K562 (cell line): ENCODE data around the gene LCMT2. TPM values are rescaled to one million over a fixed set of nuclear protein-coding genes. Genes with fewer than 3 reads are reported as not detected.

Experiments
- ESRRA ChIP-seq: fragments of 450-650 bp; IDR thresholded peaks from 2 replicates; pipeline ENCODE4 v1.6.1; 2014; ENCODE audit warnings: low read depth, mild to moderate bottlenecking, moderate library complexity, borderline replicate concordance
- FOXK1 ChIP-seq: sonication (generic); formaldehyde crosslinking; IDR thresholded peaks from 2 replicates; pipeline ENCODE4 v1.8.0; 2022; ENCODE audit warnings: missing genetic modification reagents, mild to moderate bottlenecking, borderline replicate concordance
- MED1 ChIP-seq: sonication (generic); formaldehyde crosslinking; IDR thresholded peaks from 2 replicates; pipeline ENCODE4 v1.8.1; 2023; ENCODE audit warnings: missing genetic modification reagents, borderline replicate concordance
- RFX7 ChIP-seq: fragments of 250-450 bp; sonication (Bioruptor Pico); IDR thresholded peaks from 2 replicates; pipeline ENCODE4 v1.5.1; 2021; ENCODE audit warnings: mild to moderate bottlenecking
- STAT5A ChIP-seq: IDR thresholded peaks from 2 replicates; pipeline ENCODE4 v1.6.1; 2012; ENCODE audit warnings: low read length, inconsistent platforms, borderline replicate concordance
- WHSC1 ChIP-seq: IDR thresholded peaks from one replicate; pipeline ENCODE4 v1.6.1; 2012; ENCODE audit warnings: low read length, control low read depth, inconsistent platforms
- XRCC3 ChIP-seq: fragments of 450-650 bp; IDR thresholded peaks from 2 replicates; pipeline ENCODE4 v1.6.1; 2017; ENCODE audit warnings: mild to moderate bottlenecking, moderate library complexity
- ZNF121 ChIP-seq: sonication (generic); formaldehyde crosslinking; conservative IDR thresholded peaks from 2 replicates; pipeline ENCODE4 v1.8.0; 2022; ENCODE audit warnings: missing genetic modification reagents
- ZNF184 ChIP-seq: sonication (generic); formaldehyde crosslinking; IDR thresholded peaks from 2 replicates; pipeline ENCODE4 v1.5.0; 2020; ENCODE audit warnings: missing genetic modification reagents
- ZNF3 ChIP-seq: fragments of 250-450 bp; sonication (Bioruptor Pico); IDR thresholded peaks from 2 replicates; pipeline ENCODE4 v1.5.0; 2021; ENCODE audit warnings: mild to moderate bottlenecking, moderate library complexity
- ZNF324 ChIP-seq: fragments of 250-450 bp; sonication (Bioruptor Pico); IDR thresholded peaks from 2 replicates; pipeline ENCODE4 v1.4.0; 2020; ENCODE audit warnings: mild to moderate bottlenecking
- polyA plus RNA-seq, 8 experiments: library from polyadenylated mRNA; depleted of rRNA in 4 of 8; stranded (reverse) in 5 of 8; unstranded in 3 of 8; fragments of >200 nt; fragmentation: Nextera tagmentation in 2 of 8; fragmentation: Illumina TruSeq in 1 of 8; extraction: Ambion mirVana in 2 of 8; extraction: Trizol in 1 of 8; gene quantifications; 2 replicates each; pipeline versions ENCODE4 v1.2.1 to v1.2.3, GENCODE V29; 2011 to 2014; ENCODE audit warnings: inconsistent platforms in 1 of 8, missing spikeins in 1 of 8
- total RNA-seq, 7 experiments: library from RNA; depleted of rRNA in 6 of 7; stranded (reverse); fragments of >200 nt in 6 of 7; fragmentation: Illumina TruSeq in 2 of 7; extraction: Trizol in 2 of 7; gene quantifications; 2 replicates each; pipeline versions ENCODE4 v1.2.1 to v1.2.3, GENCODE V29; 2011 to 2021; ENCODE audit warnings: low replicate concordance in 1 of 7
- TF ChIP-seq, protein P1 (sequence below): fragments of 250-450 bp; sonication (Bioruptor Pico); IDR thresholded peaks from 2 replicates; pipeline ENCODE4 v1.9.0; 2021; ENCODE audit warnings: mild to moderate bottlenecking, inconsistent platforms
- TF ChIP-seq, protein P2 (sequence below): sonication (generic); IDR thresholded peaks from 2 replicates; pipeline ENCODE4 v1.6.1; 2016
- TF ChIP-seq, protein P3 (sequence below), 2 experiments: fragments of 450-650 bp in 1 of 2; sonication (generic) in 1 of 2; formaldehyde crosslinking in 1 of 2; IDR thresholded peaks; 2 replicates each; pipeline versions ENCODE4 v1.7.1 to v1.9.0; 2016 to 2022; ENCODE audit warnings: inconsistent platforms in 1 of 2, mild to moderate bottlenecking in 1 of 2, missing genetic modification reagents in 1 of 2

The LCMT2 gene
- total and polyA plus RNA-seq, 9 of the 15 experiments (the other 6 are each of a cell fraction or from before 2014, with no cell fraction given), result 2.5 to 22.3 (median 15.2) TPM

DNA sequence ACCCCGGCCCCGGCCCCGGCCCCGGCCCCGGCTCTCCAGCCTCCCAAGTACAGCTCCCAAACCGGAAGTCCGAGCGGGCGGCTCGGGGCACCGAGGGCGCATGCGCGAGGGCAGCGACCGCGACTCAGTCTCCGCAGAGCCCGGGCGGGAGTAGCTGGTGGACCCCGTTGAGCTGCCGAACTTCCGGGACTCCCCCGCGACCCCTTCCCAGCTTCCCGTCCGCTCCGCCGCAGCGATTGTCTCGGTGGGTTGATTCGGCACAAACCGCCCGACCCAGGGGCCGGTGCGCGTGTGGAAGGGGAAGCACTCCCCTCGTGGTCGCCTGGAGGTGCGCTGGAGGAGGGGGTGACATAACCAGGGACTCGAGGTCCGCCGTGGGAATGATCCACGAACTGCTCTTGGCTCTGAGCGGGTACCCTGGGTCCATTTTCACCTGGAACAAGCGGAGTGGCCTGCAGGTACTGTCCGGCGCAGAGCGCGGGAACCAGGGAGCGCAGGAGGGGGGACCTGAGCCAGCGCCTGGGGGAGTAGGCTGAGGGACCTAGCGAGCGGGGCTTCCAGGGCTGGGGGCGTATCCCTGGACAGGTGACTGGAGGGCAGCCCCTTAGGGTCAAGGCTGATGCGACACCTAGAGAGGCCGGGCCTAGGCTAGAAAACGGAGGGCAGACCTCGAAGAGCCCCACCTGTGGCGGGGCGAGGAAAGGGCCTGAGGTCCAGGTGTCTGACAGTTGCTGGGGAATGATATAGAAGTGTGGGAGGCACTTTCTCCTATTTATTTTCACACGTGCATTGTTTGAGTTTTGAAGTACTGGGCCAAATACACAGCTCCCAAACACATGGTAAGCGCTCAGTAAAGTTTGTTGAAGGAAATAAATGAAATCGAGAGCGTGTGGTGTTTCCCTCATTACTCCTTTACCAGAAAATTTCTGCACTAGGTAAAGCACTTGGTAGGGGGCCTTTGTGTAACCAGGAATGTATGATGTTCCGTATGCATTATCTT lies 40.9 kb upstream of the LCMT2 start, which contains the start of the genes TUBGCP4 and ZSCAN29 (continued):
- TF ChIP-seq, protein P1, sequence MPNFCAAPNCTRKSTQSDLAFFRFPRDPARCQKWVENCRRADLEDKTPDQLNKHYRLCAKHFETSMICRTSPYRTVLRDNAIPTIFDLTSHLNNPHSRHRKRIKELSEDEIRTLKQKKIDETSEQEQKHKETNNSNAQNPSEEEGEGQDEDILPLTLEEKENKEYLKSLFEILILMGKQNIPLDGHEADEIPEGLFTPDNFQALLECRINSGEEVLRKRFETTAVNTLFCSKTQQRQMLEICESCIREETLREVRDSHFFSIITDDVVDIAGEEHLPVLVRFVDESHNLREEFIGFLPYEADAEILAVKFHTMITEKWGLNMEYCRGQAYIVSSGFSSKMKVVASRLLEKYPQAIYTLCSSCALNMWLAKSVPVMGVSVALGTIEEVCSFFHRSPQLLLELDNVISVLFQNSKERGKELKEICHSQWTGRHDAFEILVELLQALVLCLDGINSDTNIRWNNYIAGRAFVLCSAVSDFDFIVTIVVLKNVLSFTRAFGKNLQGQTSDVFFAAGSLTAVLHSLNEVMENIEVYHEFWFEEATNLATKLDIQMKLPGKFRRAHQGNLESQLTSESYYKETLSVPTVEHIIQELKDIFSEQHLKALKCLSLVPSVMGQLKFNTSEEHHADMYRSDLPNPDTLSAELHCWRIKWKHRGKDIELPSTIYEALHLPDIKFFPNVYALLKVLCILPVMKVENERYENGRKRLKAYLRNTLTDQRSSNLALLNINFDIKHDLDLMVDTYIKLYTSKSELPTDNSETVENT (CRISPR knock-in tag), result peak; percentile 59; the same call in 1 of the 2 replicates
- TF ChIP-seq XRCC3 (no peak), MED1 (CRISPR knock-in tag) (no peak), ESRRA (no peak), ZNF324 (CRISPR knock-in tag) (no peak), ZNF184 (CRISPR knock-in tag) (no peak), RFX7 (CRISPR knock-in tag) (no peak), ZNF121 (no peak), WHSC1 (no peak), STAT5A (no peak), FOXK1 (peak; percentile 44; the same call in 1 of the 2 replicates), ZNF3 (no peak)
- TF ChIP-seq, protein P2, sequence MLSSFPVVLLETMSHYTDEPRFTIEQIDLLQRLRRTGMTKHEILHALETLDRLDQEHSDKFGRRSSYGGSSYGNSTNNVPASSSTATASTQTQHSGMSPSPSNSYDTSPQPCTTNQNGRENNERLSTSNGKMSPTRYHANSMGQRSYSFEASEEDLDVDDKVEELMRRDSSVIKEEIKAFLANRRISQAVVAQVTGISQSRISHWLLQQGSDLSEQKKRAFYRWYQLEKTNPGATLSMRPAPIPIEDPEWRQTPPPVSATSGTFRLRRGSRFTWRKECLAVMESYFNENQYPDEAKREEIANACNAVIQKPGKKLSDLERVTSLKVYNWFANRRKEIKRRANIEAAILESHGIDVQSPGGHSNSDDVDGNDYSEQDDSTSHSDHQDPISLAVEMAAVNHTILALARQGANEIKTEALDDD, result 0 out of 2 replicates have a peak, but pooled peaks have one; percentile 32
- TF ChIP-seq, protein P3, sequence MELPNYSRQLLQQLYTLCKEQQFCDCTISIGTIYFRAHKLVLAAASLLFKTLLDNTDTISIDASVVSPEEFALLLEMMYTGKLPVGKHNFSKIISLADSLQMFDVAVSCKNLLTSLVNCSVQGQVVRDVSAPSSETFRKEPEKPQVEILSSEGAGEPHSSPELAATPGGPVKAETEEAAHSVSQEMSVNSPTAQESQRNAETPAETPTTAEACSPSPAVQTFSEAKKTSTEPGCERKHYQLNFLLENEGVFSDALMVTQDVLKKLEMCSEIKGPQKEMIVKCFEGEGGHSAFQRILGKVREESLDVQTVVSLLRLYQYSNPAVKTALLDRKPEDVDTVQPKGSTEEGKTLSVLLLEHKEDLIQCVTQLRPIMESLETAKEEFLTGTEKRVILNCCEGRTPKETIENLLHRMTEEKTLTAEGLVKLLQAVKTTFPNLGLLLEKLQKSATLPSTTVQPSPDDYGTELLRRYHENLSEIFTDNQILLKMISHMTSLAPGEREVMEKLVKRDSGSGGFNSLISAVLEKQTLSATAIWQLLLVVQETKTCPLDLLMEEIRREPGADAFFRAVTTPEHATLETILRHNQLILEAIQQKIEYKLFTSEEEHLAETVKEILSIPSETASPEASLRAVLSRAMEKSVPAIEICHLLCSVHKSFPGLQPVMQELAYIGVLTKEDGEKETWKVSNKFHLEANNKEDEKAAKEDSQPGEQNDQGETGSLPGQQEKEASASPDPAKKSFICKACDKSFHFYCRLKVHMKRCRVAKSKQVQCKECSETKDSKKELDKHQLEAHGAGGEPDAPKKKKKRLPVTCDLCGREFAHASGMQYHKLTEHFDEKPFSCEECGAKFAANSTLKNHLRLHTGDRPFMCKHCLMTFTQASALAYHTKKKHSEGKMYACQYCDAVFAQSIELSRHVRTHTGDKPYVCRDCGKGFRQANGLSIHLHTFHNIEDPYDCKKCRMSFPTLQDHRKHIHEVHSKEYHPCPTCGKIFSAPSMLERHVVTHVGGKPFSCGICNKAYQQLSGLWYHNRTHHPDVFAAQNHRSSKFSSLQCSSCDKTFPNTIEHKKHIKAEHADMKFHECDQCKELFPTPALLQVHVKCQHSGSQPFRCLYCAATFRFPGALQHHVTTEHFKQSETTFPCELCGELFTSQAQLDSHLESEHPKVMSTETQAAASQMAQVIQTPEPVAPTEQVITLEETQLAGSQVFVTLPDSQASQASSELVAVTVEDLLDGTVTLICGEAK (IDR thresholded peaks at IDR 0.05), result peak; percentile 81
- TF ChIP-seq, protein P3 (CRISPR knock-in tag; IDR thresholded peaks at IDR 0.05), result no peak
